ENCODE results near the gene ESRRA.

Gene ESRRA

GRCh38 chr11:64297699-64298358, 7.5 kb upstream of the ESRRA start:
- in situ Hi-C loops (cut with MboI; ENCODE audit: low pct_unique_long_range_greater_than_20kb, low sequenced_read_pairs, unreplicated experiment) = no loop called here
- no peak for TF ChIP-seq CTCF (IDR thresholded peaks at IDR 0.05; ENCODE audit: extremely low read depth, insufficient read depth, missing control alignments)
- DNase-seq (ENCODE audit: low spot score) = no peak

GRCh38 chr11:64298966-64299846, 6.1 kb upstream of the ESRRA start:
- no peak for TF ChIP-seq CTCF (IDR thresholded peaks at IDR 0.05; ENCODE audit: extremely low read depth, insufficient read depth, missing control alignments)
- in situ Hi-C loops (cut with MboI; ENCODE audit: low pct_unique_long_range_greater_than_20kb, low sequenced_read_pairs, unreplicated experiment) = no loop called here
- no peak for DNase-seq (ENCODE audit: low spot score)

GRCh38 chr11:64299847-64300648, 5.3 kb upstream of the ESRRA start, which contains the start of gene CATSPERZ:
Gene CATSPERZ (plus strand): TSS chr11:64300358. CDS start chr11:64300411, 53 bp downstream.
- in situ Hi-C loops (cut with MboI; ENCODE audit: low pct_unique_long_range_greater_than_20kb, low sequenced_read_pairs, unreplicated experiment) = no loop called here
- no peak for DNase-seq (ENCODE audit: low spot score)

GRCh38 chr11:64303109-64304031, 2.0 kb upstream of the ESRRA start:
- no peak for TF ChIP-seq CTCF (IDR thresholded peaks at IDR 0.05; ENCODE audit: extremely low read depth, insufficient read depth, missing control alignments)
- no peak for DNase-seq (ENCODE audit: low spot score)
- in situ Hi-C loops (cut with MboI; ENCODE audit: low pct_unique_long_range_greater_than_20kb, low sequenced_read_pairs, unreplicated experiment) = no loop called here

More at GRCh38 chr11:64299847-64300648, 5.3 kb upstream of the ESRRA start, which contains the start of gene CATSPERZ:
- no peak for TF ChIP-seq CTCF (IDR thresholded peaks at IDR 0.05; ENCODE audit: extremely low read depth, insufficient read depth, missing control alignments)

GRCh38 chr11:64304032-64304315, 1.4 kb upstream of the ESRRA start:
- no peak for DNase-seq (ENCODE audit: low spot score)
- in situ Hi-C loops (cut with MboI; ENCODE audit: low pct_unique_long_range_greater_than_20kb, low sequenced_read_pairs, unreplicated experiment) = no loop called here
- TF ChIP-seq CTCF (IDR thresholded peaks at IDR 0.05; ENCODE audit: extremely low read depth, insufficient read depth, missing control alignments) = no peak
